HCT116 (cell line): ENCODE results near the gene KMT5C. TPM values are rescaled to one million over a fixed set of nuclear protein-coding genes. Genes with fewer than 3 reads are reported as not detected.
A peak's percentile ranks its signal among the peaks of the same experiment; 100 is the strongest.

Source experiments
- ATAC-seq: fragments of 200-7000 bp; cut with Tn5 transposase; 2 replicates; pipeline ENCODE4 v1.9.1; 2020; ENCODE audit warnings: mild to moderate bottlenecking, moderate library complexity
- BruUV-seq: library from RNA; stranded (reverse); fragments of 400-500 nt; replicated peaks from 2 replicates; lab custom pipeline; 2021; lab: Mats Ljungman, UMichigan
- CTCF ChIA-PET: fragments of 300-600 bp; sonication (Branson Sonifier 250); formaldehyde crosslinking; loops from one replicate; lab custom pipeline; 2021; ENCODE audit warnings: antibody characterized with exemption; lab: Charles Lee
- POLR2A ChIA-PET: fragments of 300-600, 350-600 bp; sonication (Branson Sonifier 250); formaldehyde crosslinking; loops from one replicate; lab custom pipeline; 2021; ENCODE audit warnings: antibody characterized with exemption; lab: Charles Lee
- RAD21 ChIA-PET, 2 experiments: fragments of 300-600 bp; sonication (Branson Sonifier 250); formaldehyde crosslinking; loops; one replicate each; lab custom pipeline; 2023; ENCODE audit warnings: low total read pairs in 2 of 2; ENCODE audit not compliant: uncharacterized antibody in 2 of 2, unreplicated experiment in 2 of 2, low non-redundant PET in 1 of 2; lab: Charles Lee
- DNase-seq: peaks from one replicate; pipeline ENCODE4 v3.0.0-alpha.2; 2010; ENCODE audit warnings: low read depth, low spot score
- H2AFZ ChIP-seq: fragments of 200-600 bp; shearing (Covaris generic), sonication (generic); 2 replicates; pipeline ENCODE4 v1.6.1; 2017; ENCODE audit warnings: low read depth, mixed run types, mixed read lengths, antibody characterized with exemption, low read length; ENCODE audit not compliant: poor library complexity, severe bottlenecking
- H3K27ac ChIP-seq: 2 replicates; pipeline ENCODE4 v1.5.1; 2012; ENCODE audit warnings: low read depth, low read length
- H3K27me3 ChIP-seq: fragments of 200-600 bp; sonication (generic); 2 replicates; pipeline ENCODE4 v1.6.1; 2016; ENCODE audit warnings: mixed run types, low read length, mixed read lengths; ENCODE audit not compliant: insufficient read depth
- H3K36me3 ChIP-seq, 2 experiments: fragments of 200-500 bp in 1 of 2; fragments of 200-600 bp in 1 of 2; sonication (Bioruptor generic) in 1 of 2; sonication (generic) in 1 of 2; 2 replicates each; pipeline versions ENCODE4 v1.5.1 to v1.6.1; 2014 to 2016; ENCODE audit warnings: low read length in 2 of 2, inconsistent platforms in 1 of 2, mixed read lengths in 1 of 2, mixed run types in 1 of 2; ENCODE audit not compliant: insufficient read depth in 2 of 2, control insufficient read depth in 1 of 2
- H3K4me1 ChIP-seq, 2 experiments: fragments of 200-600 bp in 1 of 2; sonication (generic) in 1 of 2; 2 replicates each; pipeline versions ENCODE4 v1.5.1 to v1.6.1; 2012 to 2017; ENCODE audit warnings: low read length in 2 of 2, inconsistent platforms in 1 of 2, mild to moderate bottlenecking in 1 of 2, mixed read lengths in 1 of 2, mixed run types in 1 of 2, moderate library complexity in 1 of 2; ENCODE audit not compliant: insufficient read depth in 2 of 2, control insufficient read depth in 1 of 2
- H3K4me2 ChIP-seq: fragments of 200-600 bp; sonication (generic); 2 replicates; pipeline ENCODE4 v1.6.1; 2017; ENCODE audit warnings: mixed run types, low read length, mixed read lengths
- H3K4me3 ChIP-seq, 2 experiments: fragments of 200-600 bp in 1 of 2; sonication (generic) in 1 of 2; replicated peaks in 1 of 2; 2 replicates each; pipeline ENCODE4 v1.5.1; 2011 to 2016; ENCODE audit warnings: low read length in 2 of 2, control low read depth in 1 of 2, low read depth in 1 of 2, mild to moderate bottlenecking in 1 of 2, mixed read lengths in 1 of 2, mixed run types in 1 of 2
- H3K79me2 ChIP-seq: fragments of 200-600 bp; sonication (generic); 2 replicates; pipeline ENCODE4 v1.6.1; 2017; ENCODE audit warnings: mild to moderate bottlenecking, mixed run types, low read length, moderate library complexity, mixed read lengths; ENCODE audit not compliant: insufficient read depth
- H3K9ac ChIP-seq: fragments of 200-600 bp; sonication (generic); 2 replicates; pipeline ENCODE4 v1.6.1; 2016; ENCODE audit warnings: low read length, mixed read lengths
- H3K9me2 ChIP-seq: fragments of 200-600 bp; sonication (generic), shearing (Covaris generic); 2 replicates; pipeline ENCODE4 v1.6.1; 2017; ENCODE audit warnings: mixed run types, mild to moderate bottlenecking, moderate library complexity; ENCODE audit not compliant: insufficient read depth
- H3K9me3 ChIP-seq, 2 experiments: fragments of 200-500 bp in 1 of 2; fragments of 200-600 bp in 1 of 2; sonication (Bioruptor generic) in 1 of 2; sonication (generic) in 1 of 2; 2 replicates each; pipeline ENCODE4 v1.6.1; 2014 to 2017; ENCODE audit warnings: low read length in 2 of 2, mixed read lengths in 2 of 2, inconsistent platforms in 1 of 2, low read depth in 1 of 2, mild to moderate bottlenecking in 1 of 2, mixed run types in 1 of 2, moderate library complexity in 1 of 2; ENCODE audit not compliant: control insufficient read depth in 1 of 2, insufficient read depth in 1 of 2
- H4K20me1 ChIP-seq: fragments of 200-600 bp; sonication (generic), shearing (Covaris generic); 2 replicates; pipeline ENCODE4 v1.6.1; 2017; ENCODE audit warnings: mixed run types, mild to moderate bottlenecking, moderate library complexity; ENCODE audit not compliant: insufficient read depth
- ATF3 ChIP-seq: IDR thresholded peaks from 2 replicates; pipeline ENCODE4 v1.6.1; 2012
- CEBPB ChIP-seq: IDR thresholded peaks from 2 replicates; pipeline ENCODE4 v1.6.1; 2012; ENCODE audit warnings: low read depth
- ELF1 ChIP-seq: IDR thresholded peaks from 2 replicates; pipeline ENCODE4 v1.6.1; 2012; ENCODE audit warnings: low read depth, borderline replicate concordance
- EZH2 ChIP-seq: fragments of 200-600 bp; sonication (generic); IDR thresholded peaks from 2 replicates; pipeline ENCODE4 v1.6.1; 2017; ENCODE audit warnings: antibody characterized with exemption, mixed run types
- POLR2AphosphoS5 ChIP-seq: IDR thresholded peaks from 2 replicates; pipeline ENCODE4 v1.6.1; 2011; ENCODE audit warnings: mild to moderate bottlenecking, low read depth, low read length, moderate library complexity
- SRF ChIP-seq: IDR thresholded peaks from 2 replicates; pipeline ENCODE4 v1.6.1; 2012; ENCODE audit warnings: low read depth
- ZFX ChIP-seq: fragments of 450-650 bp; IDR thresholded peaks from 2 replicates; pipeline ENCODE4 v1.6.1; 2017
- intact Hi-C: fragments of 100-400 bp; cut with micrococcal nuclease; formaldehyde crosslinking; loops from 2 replicates; pipeline ENCODE4 v1.10.0; 2022
- total RNA-seq: library from RNA; stranded (reverse); gene quantifications from one replicate; pipeline ENCODE4 v1.2.1, GENCODE V29; 2021; ENCODE audit not compliant: unreplicated experiment
- TF ChIP-seq, protein P1 (sequence below): IDR thresholded peaks from 2 replicates; pipeline ENCODE4 v1.6.1; 2011; ENCODE audit warnings: mild to moderate bottlenecking, low read length, moderate library complexity; ENCODE audit not compliant: insufficient replicate concordance; ENCODE audit errors: extremely low read depth
- TF ChIP-seq, protein P2 (sequence below): IDR thresholded peaks from 2 replicates; pipeline ENCODE4 v1.6.1; 2012

Gene KMT5C
- total RNA-seq, 1 experiment from 2014 or later = 27.5 TPM

- H3K4me2 ChIP-seq = peak within 1 kb of the TSS; percentile 92
- no peaks in the 10 kb centered on the region for H3K36me3 ChIP-seq
- no peaks in the 10 kb centered on the region for H3K9me3 ChIP-seq
- H3K9me2 ChIP-seq = no peaks in the 10 kb centered on the region
- TF ChIP-seq SRF (no peak), CEBPB (no peak), EZH2 (no peak), ELF1 (no peak), POLR2AphosphoS5 (no peak), ATF3 (no peak), ZFX (no peak)
- TF ChIP-seq, protein P1, sequence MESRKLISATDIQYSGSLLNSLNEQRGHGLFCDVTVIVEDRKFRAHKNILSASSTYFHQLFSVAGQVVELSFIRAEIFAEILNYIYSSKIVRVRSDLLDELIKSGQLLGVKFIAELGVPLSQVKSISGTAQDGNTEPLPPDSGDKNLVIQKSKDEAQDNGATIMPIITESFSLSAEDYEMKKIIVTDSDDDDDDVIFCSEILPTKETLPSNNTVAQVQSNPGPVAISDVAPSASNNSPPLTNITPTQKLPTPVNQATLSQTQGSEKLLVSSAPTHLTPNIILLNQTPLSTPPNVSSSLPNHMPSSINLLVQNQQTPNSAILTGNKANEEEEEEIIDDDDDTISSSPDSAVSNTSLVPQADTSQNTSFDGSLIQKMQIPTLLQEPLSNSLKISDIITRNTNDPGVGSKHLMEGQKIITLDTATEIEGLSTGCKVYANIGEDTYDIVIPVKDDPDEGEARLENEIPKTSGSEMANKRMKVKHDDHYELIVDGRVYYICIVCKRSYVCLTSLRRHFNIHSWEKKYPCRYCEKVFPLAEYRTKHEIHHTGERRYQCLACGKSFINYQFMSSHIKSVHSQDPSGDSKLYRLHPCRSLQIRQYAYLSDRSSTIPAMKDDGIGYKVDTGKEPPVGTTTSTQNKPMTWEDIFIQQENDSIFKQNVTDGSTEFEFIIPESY = no peak
- TF ChIP-seq, protein P2, sequence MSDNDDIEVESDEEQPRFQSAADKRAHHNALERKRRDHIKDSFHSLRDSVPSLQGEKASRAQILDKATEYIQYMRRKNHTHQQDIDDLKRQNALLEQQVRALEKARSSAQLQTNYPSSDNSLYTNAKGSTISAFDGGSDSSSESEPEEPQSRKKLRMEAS = no peak
- no TSS peak for BruUV-seq
- no peaks in the 10 kb centered on the region for H3K27me3 ChIP-seq
- peak within 1 kb of the TSS; percentile 61 for H2AFZ ChIP-seq
- DNase-seq (no peak), ATAC-seq (0 out of 2 replicates have a peak, but pooled peaks have one; percentile 6)
- ChIA-PET CTCF (no interaction called here), RAD21 (no interaction called here), POLR2A (no interaction called here)
- no peaks in the 10 kb centered on the region for H4K20me1 ChIP-seq
- peak within 1 kb of the TSS; percentile 36; the same call in 1 of the 2 replicates for H3K27ac ChIP-seq
- H3K9ac ChIP-seq = peak within 1 kb of the TSS; percentile 59
- H3K79me2 ChIP-seq = no peaks in the 10 kb centered on the region
- intact Hi-C loops = no loop called here
- peak within 1 kb of the TSS; percentile 46 to 61 for H3K4me3 ChIP-seq
- peaks cover 2 to 42% of the 10 kb centered on the region in 2 experiments; a peak in 3 of 4 replicates for H3K4me1 ChIP-seq
Observed at GRCh38 chr19:55354698-55355212, 15.1 kb downstream of the KMT5C start, which contains the start of gene COX6B2. TSS of gene COX6B2 (minus strand) at chr19:55354719. CDS start at chr19:55354521, 198 bp downstream.
